ENCODE data around the gene KLK15.

GRCh38 chr19:50780753-50781435 lies 52.5 kb downstream of the KLK15 start:
- no peak for TF ChIP-seq GATA2 (IDR thresholded peaks at IDR 0.05; ENCODE audit: low read depth, low read length)
- no peak for TF ChIP-seq GATA3 (IDR thresholded peaks at IDR 0.05; ENCODE audit: low read depth, low read length)

Measured in SH-SY5Y (cell line).